ENCODE results near the gene BIN2. TPM values are rescaled to one million over a fixed set of nuclear protein-coding genes. Genes with fewer than 3 reads are reported as not detected.

Gene BIN2
- total RNA-seq, 2 experiments from 2014 or later, result 39.5 to 41.7 TPM

DNA sequence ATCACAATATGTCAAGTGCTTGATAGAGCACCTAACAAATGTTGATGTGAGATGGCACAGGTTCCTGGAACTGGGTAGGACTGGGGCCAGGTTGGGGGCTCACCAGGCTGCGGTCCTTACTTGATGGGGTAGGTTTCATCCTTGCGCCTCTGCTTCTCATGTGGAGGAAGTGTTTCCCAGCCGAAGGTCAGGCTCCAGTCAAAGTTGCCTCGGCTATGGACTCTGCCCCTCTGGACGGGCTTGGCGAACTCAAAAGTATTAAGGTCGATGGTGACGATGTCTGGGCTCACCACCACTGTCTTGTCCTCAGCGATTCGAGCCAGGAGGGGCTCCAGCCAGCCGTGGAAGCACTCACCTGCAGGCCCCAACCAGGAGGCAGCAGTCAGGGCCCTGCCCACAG lies 40.0 kb upstream of the BIN2 start:
- Mint-ChIP-seq H3K27ac (no peak overlapping the region), H3K36me3 (ENCODE audit: low read depth) (peaks cover 23% of the 10 kb centered on the region), H3K27me3 (no peaks in the 10 kb centered on the region), H3K4me3 (no peak overlapping the region), H3K9me3 (no peaks in the 10 kb centered on the region), H3K4me1 (ENCODE audit: low read depth) (peaks cover 13% of the 10 kb centered on the region)
- DNase-seq (no peak), ATAC-seq (no peak)
- POLR2A ChIA-PET, result no interaction called here
- TF ChIP-seq, protein P1, sequence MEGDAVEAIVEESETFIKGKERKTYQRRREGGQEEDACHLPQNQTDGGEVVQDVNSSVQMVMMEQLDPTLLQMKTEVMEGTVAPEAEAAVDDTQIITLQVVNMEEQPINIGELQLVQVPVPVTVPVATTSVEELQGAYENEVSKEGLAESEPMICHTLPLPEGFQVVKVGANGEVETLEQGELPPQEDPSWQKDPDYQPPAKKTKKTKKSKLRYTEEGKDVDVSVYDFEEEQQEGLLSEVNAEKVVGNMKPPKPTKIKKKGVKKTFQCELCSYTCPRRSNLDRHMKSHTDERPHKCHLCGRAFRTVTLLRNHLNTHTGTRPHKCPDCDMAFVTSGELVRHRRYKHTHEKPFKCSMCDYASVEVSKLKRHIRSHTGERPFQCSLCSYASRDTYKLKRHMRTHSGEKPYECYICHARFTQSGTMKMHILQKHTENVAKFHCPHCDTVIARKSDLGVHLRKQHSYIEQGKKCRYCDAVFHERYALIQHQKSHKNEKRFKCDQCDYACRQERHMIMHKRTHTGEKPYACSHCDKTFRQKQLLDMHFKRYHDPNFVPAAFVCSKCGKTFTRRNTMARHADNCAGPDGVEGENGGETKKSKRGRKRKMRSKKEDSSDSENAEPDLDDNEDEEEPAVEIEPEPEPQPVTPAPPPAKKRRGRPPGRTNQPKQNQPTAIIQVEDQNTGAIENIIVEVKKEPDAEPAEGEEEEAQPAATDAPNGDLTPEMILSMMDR (IDR thresholded peaks at IDR 0.05), result no peak
- intact Hi-C loops (cut with micrococcal nuclease), result no loop called here
- CTCF ChIA-PET, result interaction anchor here (1.1 kb wide), 1 partner anchor 11 kb away, joined by 3 read pairs; no protein-coding TSS in a partner anchor

DNA sequence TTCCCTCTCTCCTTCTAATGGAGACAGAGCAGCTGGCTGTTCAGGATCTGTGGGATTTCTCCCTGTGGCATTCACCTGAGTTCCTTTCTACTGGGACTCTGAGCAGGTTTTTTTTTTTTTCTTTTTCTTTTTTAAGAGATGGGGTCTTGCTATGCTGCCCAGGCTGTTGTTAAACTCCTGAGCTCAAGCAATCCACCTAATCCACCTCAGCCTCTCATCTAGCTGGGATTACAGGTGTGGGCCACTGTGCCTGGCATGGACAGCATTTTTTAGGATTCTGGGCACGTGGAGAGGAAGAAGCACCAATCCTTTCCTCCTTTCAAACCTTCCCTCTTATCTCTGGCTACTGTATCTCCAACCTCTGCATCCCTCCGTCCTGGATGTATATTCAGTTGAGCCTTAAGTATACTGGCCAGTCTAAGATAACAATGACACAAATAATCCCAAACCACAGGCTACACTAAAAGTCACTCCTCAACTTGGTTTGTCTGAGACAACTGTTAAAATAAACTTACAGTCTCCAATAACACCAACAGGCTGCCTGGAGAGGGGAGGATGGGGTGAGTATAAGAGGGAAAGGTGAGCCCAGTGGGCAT lies 38.9 kb upstream of the BIN2 start:
- Mint-ChIP-seq H3K9me3 (no peaks in the 10 kb centered on the region), H3K36me3 (ENCODE audit: low read depth) (peaks cover 23% of the 10 kb centered on the region), H3K27ac (no peak overlapping the region), H3K4me1 (ENCODE audit: low read depth) (peaks cover 6% of the 10 kb centered on the region), H3K27me3 (no peaks in the 10 kb centered on the region), H3K4me3 (no peak overlapping the region)
- ATAC-seq (no peak), DNase-seq (no peak)
- intact Hi-C loops (cut with micrococcal nuclease), result no loop called here
- TF ChIP-seq, protein P1 (IDR thresholded peaks at IDR 0.05), result no peak
- ChIA-PET POLR2A (interaction anchor here (1.6 kb wide), 1 partner anchor 12 kb away, joined by 3 read pairs; no protein-coding TSS in a partner anchor), CTCF (interaction anchor here (1.0 kb wide), 1 partner anchor 110 kb away, joined by 3 read pairs; no protein-coding TSS in a partner anchor)

DNA sequence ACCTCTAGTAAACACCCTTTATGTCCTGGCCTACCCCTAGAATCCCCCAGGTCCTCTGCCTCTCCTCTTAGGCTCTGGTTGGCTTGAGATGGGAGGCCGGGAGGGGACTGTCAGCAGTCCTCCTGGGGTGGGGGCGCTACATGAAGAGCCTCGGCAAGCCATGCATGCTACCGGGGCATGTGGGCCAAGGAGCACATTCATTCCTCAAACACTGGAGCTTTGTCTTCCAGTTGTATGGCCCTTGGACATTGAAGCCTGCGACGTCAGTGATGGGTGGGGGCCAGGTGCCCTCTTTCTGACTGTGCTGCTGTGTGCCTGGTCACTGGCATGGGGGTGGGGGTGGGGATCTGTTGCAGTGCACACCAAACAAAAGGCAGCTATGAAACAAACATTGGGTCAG lies 38.3 kb upstream of the BIN2 start:
- no peak for ATAC-seq
- no peak for DNase-seq
- Mint-ChIP-seq H3K4me3 (no peak overlapping the region), H3K27ac (no peak overlapping the region), H3K27me3 (no peaks in the 10 kb centered on the region), H3K9me3 (no peaks in the 10 kb centered on the region), H3K36me3 (ENCODE audit: low read depth) (peaks cover 23% of the 10 kb centered on the region), H3K4me1 (ENCODE audit: low read depth) (peaks cover 6% of the 10 kb centered on the region)
- ChIA-PET POLR2A (interaction anchor here (1.6 kb wide), 1 partner anchor 12 kb away, joined by 3 read pairs; no protein-coding TSS in a partner anchor), CTCF (interaction anchor here (1.0 kb wide), 1 partner anchor 110 kb away, joined by 3 read pairs; no protein-coding TSS in a partner anchor)
- TF ChIP-seq, protein P1 (IDR thresholded peaks at IDR 0.05), result no peak
- intact Hi-C loops (cut with micrococcal nuclease), result no loop called here

DNA sequence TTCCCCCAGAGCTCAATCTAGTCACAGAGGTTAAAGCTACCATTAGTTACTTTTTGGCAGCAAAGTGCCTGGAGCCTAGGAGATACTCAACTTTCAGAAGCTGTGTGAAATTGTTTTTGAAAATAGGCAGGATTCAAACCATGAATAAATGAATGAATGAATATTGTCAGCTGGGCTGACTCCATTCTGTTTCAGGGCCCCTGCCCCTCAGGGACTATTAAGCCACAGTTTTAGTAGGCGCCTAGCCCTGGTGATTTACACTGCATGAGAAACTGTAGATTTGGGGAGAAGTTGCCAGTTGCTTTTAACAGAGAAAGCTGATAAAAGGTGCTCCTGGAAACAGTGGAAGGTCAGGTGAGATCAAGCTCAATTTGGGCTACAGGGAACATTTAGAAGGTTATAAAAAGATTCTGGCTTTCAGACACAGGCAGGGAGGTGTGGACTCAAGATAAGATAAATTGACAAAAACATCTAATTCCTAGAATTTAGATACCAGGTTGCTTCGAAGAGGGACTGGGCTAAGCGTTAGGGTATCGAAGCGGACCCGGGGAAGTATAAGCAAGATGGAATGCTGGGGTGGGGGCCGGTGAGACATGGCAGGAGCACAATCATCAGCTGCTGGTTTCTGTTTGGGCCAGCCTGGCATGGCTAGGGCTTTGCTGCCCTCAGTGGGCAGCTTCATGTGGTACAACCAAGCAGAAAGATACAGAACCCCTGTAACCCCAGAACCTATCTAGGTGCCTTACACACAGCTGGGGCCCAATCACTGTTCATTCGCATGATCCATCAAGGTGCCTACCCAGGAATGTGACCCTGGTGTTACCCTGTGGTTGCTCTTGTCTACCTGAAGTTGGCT lies 37.4 kb upstream of the BIN2 start:
- H3K27me3 Mint-ChIP-seq, result no peaks in the 10 kb centered on the region
- ATAC-seq, result no peak
- H3K4me1 Mint-ChIP-seq (ENCODE audit: low read depth), result peaks cover 9% of the 10 kb centered on the region
- TF ChIP-seq, protein P1 (IDR thresholded peaks at IDR 0.05), result no peak
- no peak for DNase-seq
- intact Hi-C loops (cut with micrococcal nuclease), result no loop called here
- H3K4me3 Mint-ChIP-seq, result no peak overlapping the region
- CTCF ChIA-PET, result interaction anchor here (0.6 to 1.3 kb wide), 6 partner anchors 8 to 280 kb away, joined by 3 to 4 read pairs (median 3); no protein-coding TSS in a partner anchor
- H3K9me3 Mint-ChIP-seq, result no peaks in the 10 kb centered on the region
- POLR2A ChIA-PET, result interaction anchor here (1.5 to 1.6 kb wide), 2 partner anchors 11 to 20 kb away, joined by 3 to 4 read pairs; no protein-coding TSS in a partner anchor
- no peak overlapping the region for H3K27ac Mint-ChIP-seq
- H3K36me3 Mint-ChIP-seq (ENCODE audit: low read depth), result peaks cover 30% of the 10 kb centered on the region
